CD4-positive, alpha-beta T cell (primary cell): Measurements from ENCODE around the gene ZNF385C. TPM values are rescaled to one million over a fixed set of nuclear protein-coding genes. Genes with fewer than 3 reads are reported as not detected.
"Not testable (repeated sequence)": the region's sequence is repeated elsewhere in the genome, so short reads cannot be mapped to it uniquely, and the experiment has no call there.

Experiments used
- ATAC-seq: fragments of 200-7000 bp; cut with Tn5 transposase; one replicate; pipeline ENCODE4 v1.10.0; 2022; ENCODE audit warnings: mild to moderate bottlenecking; ENCODE audit not compliant: poor library complexity
- CTCF ChIA-PET: fragments of 350-600 bp; sonication (Branson Sonifier 250); formaldehyde crosslinking; loops from one replicate; lab custom pipeline; 2021; ENCODE audit warnings: antibody characterized with exemption, inconsistent platforms; lab: Charles Lee
- POLR2A ChIA-PET: fragments of 350-600 bp; sonication (Branson Sonifier 250); formaldehyde crosslinking; loops from one replicate; lab custom pipeline; 2021; ENCODE audit warnings: antibody characterized with exemption, inconsistent platforms; lab: Charles Lee
- DNase-seq, 14 experiments: peaks; one replicate each; pipeline ENCODE4 v3.0.0-alpha.2; 2013 to 2020; ENCODE audit warnings: mixed read lengths in 2 of 14
- H3K27ac ChIP-seq, 2 donors: one replicate each; pipeline versions ENCODE4 v1.5.1 to v1.7.0; 2013; ENCODE audit warnings: low read length in 2 of 2, low read depth in 1 of 2, mild to moderate bottlenecking in 1 of 2
- H3K27me3 ChIP-seq, 2 experiments: 1 replicate in 1 of 2; 2 replicates in 1 of 2; pipeline versions ENCODE4 v1.6.1 to v1.7.0; 2013; ENCODE audit warnings: low read length in 2 of 2, control low read depth in 1 of 2, mild to moderate bottlenecking in 1 of 2, moderate library complexity in 1 of 2; ENCODE audit not compliant: insufficient read depth in 2 of 2, control insufficient read depth in 1 of 2
- H3K36me3 ChIP-seq: one replicate; pipeline ENCODE4 v1.6.1; 2013; ENCODE audit warnings: low read length, control low read depth; ENCODE audit not compliant: insufficient read depth
- H3K4me1 ChIP-seq: one replicate; pipeline ENCODE4 v1.6.1; 2013; ENCODE audit warnings: low read length, control low read depth; ENCODE audit not compliant: insufficient read depth
- H3K4me3 ChIP-seq: one replicate; pipeline ENCODE4 v1.5.1; 2013; ENCODE audit warnings: mild to moderate bottlenecking, low read length, moderate library complexity
- H3K9me3 ChIP-seq, 2 experiments: 1 replicate in 1 of 2; 2 replicates in 1 of 2; pipeline versions ENCODE4 v1.6.1 to v1.7.0; 2013; ENCODE audit warnings: low read length in 2 of 2, mild to moderate bottlenecking in 2 of 2, control low read depth in 1 of 2, moderate library complexity in 1 of 2; ENCODE audit not compliant: control insufficient read depth in 1 of 2, insufficient read depth in 1 of 2
- H3K27ac Mint-ChIP-seq: one replicate; pipeline ENCODE4 v1.8.0; 2020; ENCODE audit warnings: mixed read lengths
- H3K27me3 Mint-ChIP-seq: one replicate; pipeline ENCODE4 v1.8.0; 2021; ENCODE audit warnings: mixed read lengths
- H3K36me3 Mint-ChIP-seq: one replicate; pipeline ENCODE4 v1.8.0; 2021; ENCODE audit warnings: low read depth, mixed read lengths
- H3K4me1 Mint-ChIP-seq: one replicate; pipeline ENCODE4 v1.8.0; 2021; ENCODE audit warnings: low read depth, mixed read lengths
- H3K4me3 Mint-ChIP-seq: one replicate; pipeline ENCODE4 v1.8.0; 2020; ENCODE audit warnings: mild to moderate bottlenecking, mixed read lengths
- H3K9me3 Mint-ChIP-seq: one replicate; pipeline ENCODE4 v1.8.0; 2020; ENCODE audit warnings: mixed read lengths
- CTCF ChIP-seq: fragments of 200-600 bp; IDR thresholded peaks from one replicate; pipeline ENCODE4 v1.8.0; 2022; ENCODE audit warnings: antibody characterized with exemption, mild to moderate bottlenecking
- intact Hi-C, 2 experiments: fragments of 100-400 bp; cut with DNase I in 1 of 2; cut with micrococcal nuclease in 1 of 2; formaldehyde crosslinking; loops; one replicate each; pipeline versions ENCODE4 v1.15.1 to v1.9.0; 2023 to 2025; cut with DNase I, micrococcal nuclease
- total RNA-seq, 174 experiments: library from RNA in 2 of 174; stranded (reverse) in 2 of 174; gene quantifications; one replicate each; pipeline ENCODE4 v1.2.3 and lab custom pipeline; 2021 to 2026

Gene ZNF385C
- total RNA-seq, 2 experiments from 2014 or later = 0.20 TPM; not detected in 1

- Mint-ChIP-seq H3K9me3 (no peaks in the 10 kb centered on the region), H3K36me3 (peaks cover 64% of the 10 kb centered on the region), H3K27ac (no peak overlapping the region), H3K4me1 (peaks cover 48% of the 10 kb centered on the region), H3K27me3 (no peaks in the 10 kb centered on the region), H3K4me3 (no peak overlapping the region)
- peaks cover 47% of the 10 kb centered on the region for H3K36me3 ChIP-seq
- ChIA-PET CTCF (no interaction called here), POLR2A (interaction anchor here (0.6 kb wide), 1 partner anchor 399 kb away, joined by 5 read pairs; no protein-coding TSS in a partner anchor)
- intact Hi-C loops = no loop called here
- peaks cover 36% of the 10 kb centered on the region for H3K4me1 ChIP-seq
- no peak overlapping the region for H3K4me3 ChIP-seq
- no peak for ATAC-seq
- H3K9me3 ChIP-seq = no peaks in the 10 kb centered on the region
- TF ChIP-seq CTCF = no peak
- H3K27me3 ChIP-seq = no peaks in the 10 kb centered on the region
- H3K27ac ChIP-seq = no peak overlapping the region
- DNase-seq = no peak
Observed at GRCh38 chr17:42142371-42142896, 44.2 kb upstream of the ZNF385C start.

- TF ChIP-seq CTCF = no peak
- ATAC-seq (no peak), DNase-seq (no peak)
- Mint-ChIP-seq H3K27me3 (no peaks in the 10 kb centered on the region), H3K36me3 (peaks cover 57% of the 10 kb centered on the region), H3K4me3 (no peak overlapping the region), H3K4me1 (peaks cover 51% of the 10 kb centered on the region), H3K9me3 (no peaks in the 10 kb centered on the region), H3K27ac (no peak overlapping the region)
- H3K4me1 ChIP-seq = peaks cover 43% of the 10 kb centered on the region
- H3K4me3 ChIP-seq = no peak overlapping the region
- intact Hi-C loops = no loop called here
- ChIA-PET CTCF (no interaction called here), POLR2A (no interaction called here)
- H3K9me3 ChIP-seq = no peaks in the 10 kb centered on the region
- peaks cover 48% of the 10 kb centered on the region for H3K36me3 ChIP-seq
- no peaks in the 10 kb centered on the region for H3K27me3 ChIP-seq
- H3K27ac ChIP-seq = no peak overlapping the region
Observed at GRCh38 chr17:42141382-42141781, 43.1 kb upstream of the ZNF385C start.

GRCh38 chr17:42140690-42141089 lies 42.4 kb upstream of the ZNF385C start:
- POLR2A ChIA-PET, H3K4me3 Mint-ChIP-seq, DNase-seq, ATAC-seq, H3K27me3 ChIP-seq, H3K4me3 ChIP-seq, CTCF ChIA-PET, H3K27ac ChIP-seq, intact Hi-C loops, H3K9me3 ChIP-seq, H3K27ac Mint-ChIP-seq, H3K27me3 Mint-ChIP-seq, H3K9me3 Mint-ChIP-seq: not testable (repeated sequence)
- peaks cover 58% of the 10 kb centered on the region for H3K36me3 Mint-ChIP-seq
- peaks cover 52% of the 10 kb centered on the region for H3K36me3 ChIP-seq
- peaks cover 50% of the 10 kb centered on the region for H3K4me1 ChIP-seq
- peaks cover 58% of the 10 kb centered on the region for H3K4me1 Mint-ChIP-seq
